Mesenchymal stem cell (in vitro differentiated cells and primary cell): ENCODE data around the gene SMC1A. TPM values are rescaled to one million over a fixed set of nuclear protein-coding genes. Genes with fewer than 3 reads are reported as not detected.

Experiments used
- small RNA-seq: library from polyadenylated mRNA; stranded (forward); fragments of <200 nt; extraction: miRNeasy Mini kit (QIAGEN cat#:217004); gene quantifications from one replicate; pipeline ENCODE3, GENCODE V24; 2013; ENCODE audit warnings: low read depth

SMC1A gene

Small RNAs within 50 kb of the gene (small RNA-seq; reads per million reads assigned to genes)
- gene AC245102.2 (not detected), gene MIR6857 (2.3 reads per million), gene RF00019 (not detected), gene VTRNA3-1P (1.2 reads per million)
